GM10847 (cell line): ENCODE data around the gene UPK1B.

ENCODE experiments used
- POLR2A ChIP-seq: IDR thresholded peaks from 2 replicates; pipeline ENCODE4 v1.6.1; 2011; ENCODE audit not compliant: insufficient read length; ENCODE audit errors: extremely low read depth

Gene UPK1B

DNA sequence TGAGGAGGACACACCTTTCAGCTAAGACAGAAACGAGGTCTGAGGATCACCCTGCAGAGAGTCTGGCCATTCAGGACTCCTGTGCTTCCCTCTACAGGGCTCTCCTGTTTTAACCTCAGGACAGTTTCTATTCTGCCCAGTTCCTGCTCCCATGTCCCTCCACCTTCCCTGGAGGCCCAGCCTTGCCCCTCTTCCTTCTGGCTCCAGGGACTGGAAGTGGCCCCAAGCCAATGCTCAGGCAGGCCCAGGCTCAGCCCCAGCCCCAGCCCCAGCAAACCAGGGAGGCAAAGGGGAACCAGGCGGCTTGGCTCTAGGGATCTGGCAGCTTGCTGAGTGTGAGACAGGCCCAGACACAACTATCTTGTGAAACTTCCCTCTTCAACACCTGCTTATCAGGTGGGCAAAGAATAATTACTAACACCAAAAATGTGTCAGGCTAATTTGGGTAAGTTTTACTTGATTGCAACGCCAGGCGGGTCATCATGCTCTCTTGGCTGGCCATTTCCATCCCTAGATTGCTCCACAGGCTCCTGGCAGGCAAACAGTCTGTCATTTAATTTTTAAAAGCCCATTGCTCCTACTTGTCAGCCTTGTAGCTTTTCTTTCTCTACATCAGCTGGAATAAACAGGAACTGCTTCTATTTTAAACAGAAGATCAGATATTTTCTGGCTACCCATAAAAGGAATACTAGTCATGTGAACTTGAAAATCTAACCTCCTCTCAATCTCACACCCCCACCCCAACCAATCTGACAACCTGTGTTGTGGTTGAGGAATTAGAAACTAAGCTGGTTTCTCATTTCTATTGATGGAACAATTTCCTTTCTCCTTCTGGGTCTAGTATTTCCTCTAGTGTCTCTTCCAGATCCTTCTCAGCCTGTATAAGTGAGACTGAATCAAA is 33.5 kb downstream of the UPK1B start:
- no peak for TF ChIP-seq POLR2A

DNA sequence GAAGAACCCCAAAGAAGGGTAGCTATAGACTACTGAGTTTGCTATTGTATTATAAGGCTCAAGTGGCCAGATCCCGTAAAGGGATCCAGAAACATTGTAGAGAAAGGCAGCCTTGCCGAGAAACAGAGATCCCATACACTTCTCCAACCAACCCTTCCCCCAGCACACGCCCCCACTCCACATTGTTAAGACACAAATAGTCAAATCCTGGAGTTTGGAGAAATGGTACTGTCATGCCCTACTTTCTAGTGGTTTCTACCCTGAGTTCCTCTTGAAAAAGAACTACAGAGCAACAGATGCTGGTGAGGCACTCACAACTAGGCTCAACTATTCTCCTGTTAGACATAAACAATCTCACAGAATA is 34.1 kb downstream of the UPK1B start:
- no peak for TF ChIP-seq POLR2A

DNA sequence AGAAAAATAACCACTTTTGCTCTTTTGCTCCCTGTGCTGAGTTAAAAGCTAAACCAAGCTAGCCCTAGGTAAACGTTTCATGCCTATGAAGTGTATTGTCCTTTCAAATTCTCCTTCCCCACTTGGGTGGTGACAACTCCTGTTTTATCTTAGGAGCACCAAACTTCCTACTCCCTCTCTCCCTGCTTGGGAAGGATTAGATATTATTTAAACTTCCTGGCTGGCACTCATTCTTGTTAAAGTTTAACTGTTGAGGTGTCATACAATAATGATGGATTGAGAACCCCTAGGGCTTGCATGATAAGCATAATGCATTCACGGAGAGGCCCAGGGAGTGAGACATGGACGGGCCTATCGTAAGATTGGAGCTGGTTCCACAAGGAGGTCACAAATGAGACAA is 37.8 kb downstream of the UPK1B start:
- TF ChIP-seq POLR2A, result no peak

DNA sequence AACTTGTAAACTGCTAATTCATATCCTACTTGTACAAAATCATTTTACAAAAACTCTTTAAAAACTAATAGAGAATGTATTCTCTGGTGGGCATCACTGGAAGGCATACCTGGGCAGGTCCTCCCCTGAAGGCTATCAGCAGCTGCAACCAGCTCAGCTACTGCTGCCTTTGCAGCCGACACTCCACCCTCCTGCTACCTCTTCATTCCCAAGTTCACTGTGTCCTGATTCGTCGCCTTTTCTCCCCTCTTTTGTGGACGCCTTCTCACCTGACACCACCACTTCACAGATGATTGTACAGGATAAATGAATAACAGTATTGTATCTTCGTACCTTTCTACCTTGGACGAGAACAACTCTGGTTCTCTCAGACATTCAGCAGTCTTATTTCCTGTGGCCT is 38.4 kb downstream of the UPK1B start:
- TF ChIP-seq POLR2A, result no peak

DNA sequence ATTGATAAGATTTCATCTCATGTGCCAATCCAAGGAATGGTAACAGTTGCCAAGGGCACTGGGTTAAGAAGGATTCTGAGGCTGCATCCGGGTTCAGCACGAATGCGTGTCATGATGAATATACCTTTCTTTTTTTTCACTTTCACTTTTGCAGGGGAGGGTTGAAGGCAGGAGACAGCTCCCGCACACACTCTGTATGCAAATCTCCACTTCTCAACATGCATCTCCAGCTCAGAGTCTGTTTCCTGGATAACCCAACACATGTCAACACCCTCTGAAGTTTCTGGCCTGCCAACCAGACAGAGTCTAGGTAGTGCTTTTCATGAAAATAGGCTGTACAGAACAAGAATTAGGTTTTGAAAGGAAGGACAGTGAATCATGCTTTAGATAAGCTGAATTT is 45.7 kb downstream of the UPK1B start:
- TF ChIP-seq POLR2A, result no peak

DNA sequence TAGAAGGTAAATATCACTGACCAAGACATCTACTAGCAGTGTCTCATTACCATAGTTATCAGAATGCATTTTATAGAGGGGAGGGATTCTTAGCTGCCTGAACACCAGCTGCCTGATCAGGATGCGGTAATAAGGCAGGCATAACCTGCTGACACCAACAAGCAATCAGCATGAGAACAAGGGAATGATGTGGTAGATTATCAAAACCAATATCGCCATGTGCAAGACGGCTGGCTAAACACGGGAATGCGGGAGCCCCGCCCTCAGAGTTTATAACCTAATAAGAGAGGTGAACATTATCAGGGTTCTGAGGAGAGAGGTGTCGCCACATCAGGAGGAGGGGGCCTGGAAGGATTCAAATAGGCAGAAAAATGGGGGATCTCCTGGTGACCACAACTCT is 46.8 kb downstream of the UPK1B start:
- no peak for TF ChIP-seq POLR2A

DNA sequence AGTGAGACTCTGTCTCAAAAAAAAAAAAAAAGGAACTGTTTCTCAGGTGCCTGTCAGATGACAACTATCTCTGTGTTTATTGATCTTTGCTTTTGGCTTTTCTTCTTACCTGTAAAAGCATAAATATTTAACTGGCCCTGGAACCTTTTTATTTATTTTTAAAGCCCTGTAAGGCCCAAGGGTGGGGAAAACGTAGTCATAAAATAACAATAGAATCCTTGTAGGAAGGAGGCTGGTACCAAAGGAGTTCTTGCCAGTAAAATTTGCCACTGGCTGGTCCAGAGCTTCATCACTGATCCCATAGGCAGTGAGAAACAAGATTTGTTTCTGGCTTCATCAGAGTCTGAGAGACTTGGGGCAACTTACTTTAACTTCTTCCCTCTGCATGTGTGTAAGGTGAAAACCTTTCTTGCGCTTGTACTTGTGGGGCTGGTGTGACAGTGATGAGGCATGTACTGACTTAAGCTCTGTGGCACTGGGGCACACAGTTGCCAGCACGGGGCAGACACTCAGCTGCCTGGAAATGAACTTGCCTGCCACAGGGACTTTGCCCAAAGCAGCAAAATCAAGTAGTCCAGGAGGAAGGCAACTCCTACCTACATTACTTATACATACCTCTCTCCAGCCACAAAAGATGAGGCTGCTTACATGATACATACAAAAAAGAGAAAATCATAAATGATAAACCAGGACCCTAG is 47.7 kb downstream of the UPK1B start:
- TF ChIP-seq POLR2A, result no peak

DNA sequence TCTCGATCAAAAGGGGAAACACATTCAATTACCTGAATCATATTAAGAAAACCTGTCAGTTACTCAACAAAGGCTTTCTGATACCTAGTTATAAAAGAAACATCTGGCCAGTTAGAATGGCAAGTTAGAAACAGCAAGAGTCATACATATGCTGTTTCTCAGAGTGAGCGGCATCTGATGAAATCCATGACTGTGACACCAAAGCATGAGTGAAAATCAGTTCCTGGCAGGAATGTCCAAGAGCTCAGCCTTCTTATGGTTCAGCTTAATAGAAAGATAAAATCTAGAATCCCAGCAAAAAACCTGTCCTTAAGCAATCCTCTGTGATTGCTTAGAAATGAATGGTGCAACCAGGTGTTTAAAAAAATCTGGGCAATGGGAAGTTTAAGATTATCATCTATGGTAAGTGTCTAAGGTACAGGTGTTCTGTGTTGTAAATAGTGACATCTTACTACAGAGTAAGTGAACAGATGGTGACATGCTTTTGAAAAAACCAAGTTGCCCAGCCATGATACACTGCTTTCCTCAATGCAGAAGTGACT is 48.5 kb downstream of the UPK1B start:
- TF ChIP-seq POLR2A, result no peak

DNA sequence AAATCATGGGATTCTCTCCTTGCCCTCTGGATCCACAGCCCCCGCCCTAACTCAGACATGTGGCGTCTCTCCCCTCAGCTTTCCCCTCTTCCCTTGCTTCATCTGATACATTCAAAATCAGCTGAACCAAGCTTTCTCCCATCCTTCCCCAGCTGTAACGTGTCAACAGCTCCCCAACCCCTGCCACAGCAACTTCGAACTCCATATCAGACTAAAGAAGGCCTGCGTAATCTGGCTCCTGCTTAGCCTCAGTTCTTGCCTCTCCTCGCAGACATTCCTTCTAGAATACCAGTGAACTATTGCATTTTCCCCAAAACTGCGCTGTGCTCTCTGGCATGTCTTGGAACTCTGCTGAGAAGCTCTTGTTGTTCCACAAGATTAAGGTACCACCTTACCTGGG is 49.0 kb downstream of the UPK1B start:
- TF ChIP-seq POLR2A, result no peak

DNA sequence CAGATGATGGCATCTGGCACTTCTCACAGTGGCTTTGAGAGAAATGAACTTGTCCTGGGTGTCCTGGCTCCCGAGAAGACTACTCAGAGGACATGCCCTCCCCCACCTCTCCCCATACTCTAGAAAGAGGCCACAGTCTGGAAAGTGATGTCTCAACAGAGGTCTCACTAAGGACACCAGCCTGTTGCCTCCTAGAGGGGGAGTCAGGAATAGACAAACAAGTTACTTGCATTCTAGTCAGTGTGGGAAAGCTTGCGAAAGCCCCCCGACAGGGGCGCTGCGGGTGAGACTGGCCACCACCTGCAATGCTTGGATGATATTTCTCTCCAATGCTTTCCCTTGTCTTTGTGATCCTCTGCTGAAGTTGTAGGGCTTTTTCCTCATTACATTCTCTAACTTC is 50.1 kb downstream of the UPK1B start:
- TF ChIP-seq POLR2A, result no peak

DNA sequence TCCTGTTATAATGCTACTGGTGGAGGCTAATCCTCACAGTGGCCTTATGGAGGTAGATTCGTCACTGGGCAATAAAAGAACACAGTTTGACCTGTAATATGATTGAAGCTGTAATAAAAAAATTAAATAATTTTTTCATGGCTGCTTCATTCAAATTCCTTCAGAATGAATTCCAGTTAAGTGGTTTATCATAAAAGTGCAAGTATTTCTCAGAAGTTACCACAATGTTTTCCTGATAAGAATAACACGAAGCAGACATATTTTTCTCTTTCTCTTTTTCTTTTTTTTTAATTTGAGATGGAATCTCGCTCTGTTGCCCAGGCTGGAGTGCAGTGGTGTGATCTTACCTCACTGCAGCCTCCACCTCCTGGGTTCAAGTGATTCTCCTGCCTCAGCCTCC is 51.7 kb downstream of the UPK1B start:
- no peak for TF ChIP-seq POLR2A

DNA sequence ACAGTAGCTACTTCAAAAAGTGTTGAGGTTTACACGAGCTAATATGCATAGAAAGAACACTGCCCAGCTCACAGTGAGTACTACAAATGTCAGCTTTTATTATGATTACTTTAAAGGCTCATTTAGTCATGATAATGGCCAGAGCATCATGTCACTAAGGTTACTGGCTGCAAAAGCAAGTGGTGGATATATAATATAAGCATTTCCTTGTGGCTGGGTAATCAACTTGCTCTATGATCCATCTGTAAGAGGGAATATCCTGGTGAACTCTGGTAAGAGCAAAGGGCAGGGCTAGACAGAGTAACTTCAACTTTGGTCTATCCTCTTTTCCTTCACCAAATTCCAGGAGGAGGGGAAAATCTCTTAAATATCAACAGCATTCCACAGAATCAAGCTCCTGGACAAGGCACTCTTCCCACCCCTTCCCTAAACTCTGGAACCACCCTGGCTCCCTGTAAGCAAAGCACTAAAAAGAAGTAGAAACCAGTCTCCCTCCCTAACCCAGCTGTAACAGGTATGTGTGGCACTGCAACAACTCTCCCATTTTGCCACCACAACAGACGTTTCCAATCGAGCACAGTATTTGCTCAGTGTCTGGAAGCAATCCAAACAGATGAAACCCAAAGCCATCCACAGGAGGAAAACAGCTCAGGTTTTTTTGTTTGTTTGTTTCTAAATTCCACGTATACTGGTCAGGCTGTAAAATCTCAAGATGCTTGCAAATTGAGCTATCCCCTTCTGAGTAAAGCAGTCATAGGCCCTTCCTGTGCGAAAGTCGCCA is 53.9 kb downstream of the UPK1B start:
- TF ChIP-seq POLR2A, result no peak

DNA sequence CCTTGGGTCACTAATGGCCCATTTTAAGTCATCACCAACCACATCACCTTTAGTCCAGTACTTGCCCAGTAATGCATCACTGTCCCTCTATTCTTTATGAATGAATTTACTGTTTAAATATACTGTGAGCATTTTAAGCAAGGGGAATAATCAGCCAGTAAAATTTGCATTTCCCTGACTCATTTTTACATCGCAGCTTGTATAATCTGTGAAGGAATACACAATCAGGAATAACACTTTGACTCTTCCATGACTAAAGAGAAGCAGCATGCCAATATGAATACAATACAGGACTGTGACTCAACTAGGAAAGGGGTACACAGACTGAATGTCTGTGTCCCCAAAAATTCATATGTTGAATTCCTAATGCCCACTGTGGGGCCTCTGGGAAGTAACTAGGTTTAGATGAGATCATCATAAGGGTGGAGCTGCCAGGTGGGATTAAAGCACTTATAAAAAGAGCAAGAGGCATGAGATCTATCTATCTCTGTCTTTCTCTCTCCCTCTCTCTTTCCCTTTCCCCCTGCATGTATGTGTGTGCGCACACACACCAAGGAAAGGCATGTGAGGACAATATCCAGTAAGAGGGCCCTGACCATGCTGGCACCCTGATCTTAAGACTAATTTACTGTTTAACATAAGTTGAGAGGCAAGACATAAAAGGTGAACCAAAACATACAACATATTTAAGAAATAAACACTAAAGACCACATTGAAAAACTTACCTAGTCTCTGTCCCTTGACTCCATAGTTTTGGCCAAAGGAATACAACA is 55.2 kb downstream of the UPK1B start:
- no peak for TF ChIP-seq POLR2A

DNA sequence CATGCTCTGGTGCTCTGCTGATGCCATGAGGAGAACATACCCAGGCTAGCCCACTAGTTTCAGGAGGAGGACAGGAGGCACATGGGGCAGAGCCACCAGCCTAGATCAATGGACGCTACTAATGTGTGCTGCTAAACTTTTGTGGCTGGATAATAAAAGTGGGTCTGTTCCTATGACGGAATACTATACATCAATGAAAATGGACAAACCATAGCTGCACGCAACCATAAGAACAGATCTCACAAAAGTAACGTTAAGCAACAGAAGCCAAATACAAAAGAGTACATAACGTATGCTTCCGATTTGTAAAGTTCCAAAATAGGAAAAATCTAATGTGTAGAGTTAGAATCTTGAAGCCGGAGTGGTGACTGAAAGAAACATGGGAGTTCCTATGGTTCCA is 55.8 kb downstream of the UPK1B start:
- TF ChIP-seq POLR2A, result no peak

DNA sequence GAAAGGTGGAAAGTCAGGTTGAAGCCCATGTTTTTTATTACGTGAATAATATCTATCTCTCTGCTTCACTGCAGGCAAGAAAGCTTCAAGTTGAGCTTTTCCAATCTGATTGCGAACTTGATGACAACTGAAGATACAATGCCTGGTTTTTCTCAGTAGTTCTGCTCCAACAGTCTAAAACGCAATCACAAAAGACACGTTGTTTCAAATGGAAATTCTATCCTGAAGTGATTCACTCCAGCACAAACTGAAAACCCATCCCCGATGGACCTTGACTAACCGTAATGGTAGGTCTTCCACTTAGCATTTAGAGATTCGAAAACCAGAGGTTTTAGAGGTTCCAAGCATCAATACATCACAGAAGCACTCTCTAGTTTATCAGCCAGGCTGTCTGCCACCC is 56.7 kb downstream of the UPK1B start:
- no peak for TF ChIP-seq POLR2A
